MM.1S (cell line): ENCODE results near the gene ALB.

Experiments used
- DNase-seq: peaks from one replicate; pipeline ENCODE4 v3.0.0-alpha.2; 2015
- H2AFZ ChIP-seq: fragments of 300-600 bp; sonication (generic); 2 replicates; pipeline ENCODE4 v1.6.0; 2016; ENCODE audit warnings: antibody characterized with exemption, low read length
- H3F3A ChIP-seq: fragments of 300-600 bp; sonication (generic); 2 replicates; pipeline ENCODE4 v1.6.1; 2016; ENCODE audit warnings: mild to moderate bottlenecking, antibody characterized with exemption, low read length, moderate library complexity, mixed read lengths; ENCODE audit not compliant: insufficient read depth
- H3K27ac ChIP-seq: fragments of 300-600 bp; sonication (generic); 2 replicates; pipeline ENCODE4 v1.5.1; 2016; ENCODE audit warnings: mild to moderate bottlenecking, low read length
- H3K27me3 ChIP-seq: fragments of 300-600 bp; sonication (generic); replicated peaks from 2 replicates; pipeline ENCODE4 v1.6.0; 2016; ENCODE audit warnings: low read length; ENCODE audit not compliant: insufficient read depth
- H3K36me3 ChIP-seq: fragments of 300-600 bp; sonication (generic); replicated peaks from 2 replicates; pipeline ENCODE4 v1.6.1; 2016; ENCODE audit warnings: mild to moderate bottlenecking, low read length, mixed read lengths; ENCODE audit not compliant: insufficient read depth
- H3K4me1 ChIP-seq: fragments of 300-600 bp; sonication (generic); 2 replicates; pipeline ENCODE4 v1.6.1; 2016; ENCODE audit warnings: low read length, mixed read lengths
- H3K4me2 ChIP-seq: fragments of 300-600 bp; sonication (generic); 2 replicates; pipeline ENCODE4 v1.6.0; 2016; ENCODE audit warnings: low read depth, low read length
- H3K4me3 ChIP-seq: fragments of 300-600 bp; sonication (generic); 2 replicates; pipeline ENCODE4 v1.5.1; 2016; ENCODE audit warnings: low read length, mixed read lengths
- H3K79me2 ChIP-seq: fragments of 300-600 bp; sonication (generic); 2 replicates; pipeline ENCODE4 v1.6.1; 2016; ENCODE audit warnings: mixed run types, low read length, mixed read lengths
- H3K9ac ChIP-seq: fragments of 300-600 bp; sonication (generic); 2 replicates; pipeline ENCODE4 v1.6.1; 2016; ENCODE audit warnings: low read length, mixed read lengths
- H3K9me2 ChIP-seq: fragments of 300-600 bp; sonication (generic); replicated peaks from 2 replicates; pipeline ENCODE4 v1.6.1; 2016; ENCODE audit warnings: mild to moderate bottlenecking, low read length, mixed read lengths; ENCODE audit not compliant: insufficient read depth
- H3K9me3 ChIP-seq: fragments of 300-600 bp; sonication (generic); replicated peaks from 2 replicates; pipeline ENCODE4 v1.6.1; 2016; ENCODE audit warnings: mild to moderate bottlenecking, low read length, mixed read lengths; ENCODE audit not compliant: insufficient read depth
- H4K20me1 ChIP-seq: fragments of 300-600 bp; sonication (generic); 2 replicates; pipeline ENCODE4 v1.6.1; 2016; ENCODE audit warnings: mild to moderate bottlenecking, low read length, moderate library complexity, mixed read lengths; ENCODE audit not compliant: insufficient read depth
- CTCF ChIP-seq: fragments of 300-600 bp; sonication (generic); IDR thresholded peaks from 2 replicates; pipeline ENCODE4 v1.5.1; 2016; ENCODE audit warnings: antibody characterized with exemption, low read length, mixed read lengths
- EZH2 ChIP-seq: fragments of 300-600 bp; sonication (generic); optimal IDR thresholded peaks from 2 replicates; pipeline ENCODE3; 2017; ENCODE audit warnings: low read depth, mild to moderate bottlenecking, antibody characterized with exemption, low read length, mixed read lengths
- EZH2phosphoT487 ChIP-seq: fragments of 300-600 bp; sonication (generic); IDR thresholded peaks from 2 replicates; pipeline ENCODE4 v1.6.1; 2018; ENCODE audit warnings: antibody characterized with exemption, low read length

ALB gene

GRCh38 chr4:73429118-73429517 lies 25.0 kb downstream of the ALB start:
- no peaks in the 10 kb centered on the region for H3K9me3 ChIP-seq
- no peak overlapping the region for H3K4me3 ChIP-seq
- H3K27me3 ChIP-seq, result no peaks in the 10 kb centered on the region
- DNase-seq, result no peak
- no peaks in the 10 kb centered on the region for H3K9me2 ChIP-seq
- H3K4me1 ChIP-seq, result no peaks in the 10 kb centered on the region
- H3K9ac ChIP-seq, result no peak overlapping the region
- H3K36me3 ChIP-seq, result no peaks in the 10 kb centered on the region
- no peaks in the 10 kb centered on the region for H4K20me1 ChIP-seq
- no peak overlapping the region for H2AFZ ChIP-seq
- no peaks in the 10 kb centered on the region for H3K79me2 ChIP-seq
- no peak overlapping the region for H3K27ac ChIP-seq
- TF ChIP-seq CTCF (no peak), EZH2 (no peak), EZH2phosphoT487 (no peak)
- no peaks in the 10 kb centered on the region for H3F3A ChIP-seq
- H3K4me2 ChIP-seq, result no peak overlapping the region

- Histone ChIP-seq H3K36me3 (no peaks in the 10 kb centered on the region), H3K9ac (no peak overlapping the region), H3K4me2 (no peak overlapping the region), H2AFZ (no peak overlapping the region), H4K20me1 (no peaks in the 10 kb centered on the region), H3K79me2 (no peaks in the 10 kb centered on the region), H3F3A (no peaks in the 10 kb centered on the region), H3K4me1 (no peaks in the 10 kb centered on the region), H3K9me2 (no peaks in the 10 kb centered on the region), H3K4me3 (no peak overlapping the region), H3K27ac (no peak overlapping the region), H3K9me3 (no peaks in the 10 kb centered on the region), H3K27me3 (no peaks in the 10 kb centered on the region)
- DNase-seq, result no peak
- no peak for TF ChIP-seq CTCF
- TF ChIP-seq EZH2, result no peak
- no peak for TF ChIP-seq EZH2phosphoT487
These were observed 25.9 kb downstream of the ALB start for GRCh38 chr4:73429826-73430587.

DNA sequence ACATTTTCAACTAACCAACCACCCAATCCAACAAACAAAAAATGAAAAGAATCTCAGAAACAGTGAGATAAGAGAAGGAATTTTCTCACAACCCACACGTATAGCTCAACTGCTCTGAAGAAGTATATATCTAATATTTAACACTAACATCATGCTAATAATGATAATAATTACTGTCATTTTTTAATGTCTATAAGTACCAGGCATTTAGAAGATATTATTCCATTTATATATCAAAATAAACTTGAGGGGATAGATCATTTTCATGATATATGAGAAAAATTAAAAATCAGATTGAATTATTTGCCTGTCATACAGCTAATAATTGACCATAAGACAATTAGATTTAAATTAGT lies 27.7 kb downstream of the ALB start:
- no peaks in the 10 kb centered on the region for H3F3A ChIP-seq
- no peaks in the 10 kb centered on the region for H3K79me2 ChIP-seq
- H3K36me3 ChIP-seq, result no peaks in the 10 kb centered on the region
- no peak overlapping the region for H3K4me2 ChIP-seq
- no peak overlapping the region for H3K27ac ChIP-seq
- no peaks in the 10 kb centered on the region for H4K20me1 ChIP-seq
- no peak overlapping the region for H3K9ac ChIP-seq
- no peak for DNase-seq
- no peaks in the 10 kb centered on the region for H3K9me3 ChIP-seq
- H3K4me3 ChIP-seq, result no peak overlapping the region
- no peak for TF ChIP-seq EZH2phosphoT487
- no peak for TF ChIP-seq EZH2
- TF ChIP-seq CTCF, result no peak
- H3K27me3 ChIP-seq, result no peaks in the 10 kb centered on the region
- H3K9me2 ChIP-seq, result no peaks in the 10 kb centered on the region
- H3K4me1 ChIP-seq, result no peaks in the 10 kb centered on the region
- no peak overlapping the region for H2AFZ ChIP-seq
